GM23338 (cell line): ENCODE measurements around the gene IRF2. TPM values are rescaled to one million over a fixed set of nuclear protein-coding genes. Genes with fewer than 3 reads are reported as not detected.
A peak's percentile ranks its signal among the peaks of the same experiment; 100 is the strongest.

Experiments used
- ATAC-seq: fragments of 200-7000 bp; cut with Tn5 transposase; 3 replicates; pipeline ENCODE4 v1.9.1; 2020
- DNase-seq: peaks from one replicate; pipeline ENCODE4 v3.0.0-alpha.2; 2015; ENCODE audit warnings: low spot score
- H2AFZ ChIP-seq: fragments of 200-600 bp; sonication (generic); 2 replicates; pipeline ENCODE4 v1.8.0; 2016; ENCODE audit warnings: antibody characterized with exemption, mild to moderate bottlenecking, moderate library complexity
- H3F3A ChIP-seq: fragments of 200-600 bp; sonication (generic); replicated peaks from 2 replicates; pipeline ENCODE4 v1.8.0; 2017; ENCODE audit warnings: antibody characterized with exemption, mixed run types, low read depth
- H3K27ac ChIP-seq: fragments of 200-600 bp; sonication (generic); 2 replicates; pipeline ENCODE4 v1.6.1; 2016; ENCODE audit warnings: low read depth
- H3K27me3 ChIP-seq: fragments of 200-600 bp; sonication (generic); 2 replicates; pipeline ENCODE4 v1.8.0; 2016; ENCODE audit warnings: mild to moderate bottlenecking, mixed run types, moderate library complexity; ENCODE audit not compliant: insufficient read depth
- H3K36me3 ChIP-seq: fragments of 200-600 bp; sonication (generic); 2 replicates; pipeline ENCODE4 v1.8.0; 2016; ENCODE audit warnings: mild to moderate bottlenecking; ENCODE audit not compliant: insufficient read depth
- H3K4me1 ChIP-seq: fragments of 200-600 bp; sonication (generic); 2 replicates; pipeline ENCODE4 v1.8.0; 2016; ENCODE audit warnings: mild to moderate bottlenecking, moderate library complexity; ENCODE audit not compliant: insufficient read depth
- H3K4me2 ChIP-seq: fragments of 200-600 bp; sonication (generic); 2 replicates; pipeline ENCODE4 v1.7.1; 2017; ENCODE audit warnings: mixed run types
- H3K4me3 ChIP-seq: fragments of 200-600 bp; sonication (generic); 2 replicates; pipeline ENCODE4 v1.6.1; 2016; ENCODE audit warnings: mixed run types
- H3K79me2 ChIP-seq: fragments of 200-600 bp; sonication (generic); replicated peaks from 2 replicates; pipeline ENCODE4 v1.8.0; 2017; ENCODE audit warnings: mild to moderate bottlenecking; ENCODE audit not compliant: insufficient read depth
- H3K9me2 ChIP-seq: fragments of 200-600 bp; sonication (generic); 2 replicates; pipeline ENCODE4 v1.8.0; 2017; ENCODE audit not compliant: insufficient read depth
- H4K20me1 ChIP-seq: fragments of 200-600 bp; sonication (generic); replicated peaks from 2 replicates; pipeline ENCODE4 v1.8.0; 2017; ENCODE audit warnings: mild to moderate bottlenecking; ENCODE audit not compliant: insufficient read depth
- H3K27ac Mint-ChIP-seq: 2 replicates; pipeline ENCODE4 v1.8.0; 2020; ENCODE audit warnings: inconsistent platforms, mild to moderate bottlenecking, moderate library complexity, mixed read lengths
- H3K27me3 Mint-ChIP-seq: 3 replicates; pipeline ENCODE4 v1.8.0; 2022; ENCODE audit warnings: low read depth, mild to moderate bottlenecking, moderate library complexity, mixed read lengths, inconsistent platforms; ENCODE audit not compliant: insufficient read depth, poor library complexity
- H3K36me3 Mint-ChIP-seq: 3 replicates; pipeline ENCODE4 v1.8.0; 2021; ENCODE audit warnings: low read depth, mild to moderate bottlenecking, inconsistent platforms, moderate library complexity, mixed read lengths
- H3K4me1 Mint-ChIP-seq: 3 replicates; pipeline ENCODE4 v1.8.0; 2020; ENCODE audit warnings: mild to moderate bottlenecking, inconsistent platforms, mixed read lengths
- H3K4me3 Mint-ChIP-seq: 3 replicates; pipeline ENCODE4 v1.8.0; 2021; ENCODE audit warnings: moderate library complexity, mild to moderate bottlenecking, inconsistent platforms, mixed read lengths
- H3K9me3 Mint-ChIP-seq: 3 replicates; pipeline ENCODE4 v1.8.0; 2020; ENCODE audit warnings: moderate library complexity, mild to moderate bottlenecking, inconsistent platforms, mixed read lengths
- EZH2 ChIP-seq: fragments of 200-600 bp; sonication (generic); IDR thresholded peaks from one replicate; pipeline ENCODE4 v1.8.0; 2017; ENCODE audit warnings: antibody characterized with exemption, mild to moderate bottlenecking, low read depth; ENCODE audit not compliant: unreplicated experiment
- EZH2phosphoT487 ChIP-seq: fragments of 200-600 bp; sonication (generic); IDR thresholded peaks from one replicate; pipeline ENCODE4 v1.8.1; 2018; ENCODE audit warnings: antibody characterized with exemption; ENCODE audit not compliant: unreplicated experiment
- POLR2AphosphoS5 ChIP-seq: IDR thresholded peaks from 2 replicates; pipeline ENCODE4 v1.6.1; 2016; ENCODE audit warnings: antibody characterized with exemption, low read depth
- ZNF331 ChIP-seq: fragments of 250-450 bp; sonication (Bioruptor Pico); IDR thresholded peaks from 2 replicates; pipeline ENCODE4 v1.5.0; 2020; ENCODE audit warnings: low read depth, mild to moderate bottlenecking, moderate library complexity
- ZNF462 ChIP-seq: fragments of 250-450 bp; sonication (Bioruptor Pico); IDR thresholded peaks from 2 replicates; pipeline ENCODE4 v1.5.0; 2020; ENCODE audit warnings: mild to moderate bottlenecking, moderate library complexity
- polyA plus RNA-seq: library from polyadenylated mRNA; unstranded; fragments of >200 nt; fragmentation: Nextera tagmentation; extraction: Ambion mirVana; gene quantifications from 2 replicates; pipeline ENCODE4 v1.2.1, GENCODE V29; 2016
- total RNA-seq: library from RNA; depleted of rRNA; stranded (reverse); fragments of >200 nt; shearing (Covaris generic); gene quantifications from 2 replicates; pipeline ENCODE4 v1.2.3, GENCODE V29; 2014
- TF ChIP-seq, protein P1 (sequence below): IDR thresholded peaks from 2 replicates; pipeline ENCODE4 v1.6.1; 2016; ENCODE audit warnings: antibody characterized with exemption

Gene IRF2
- total and polyA plus RNA-seq, 2 experiments from 2014 or later: 14.7 to 15.0 TPM

GRCh38 chr4:184475498-184475897, 1.1 kb upstream of the IRF2 start:
- Histone ChIP-seq H3K4me1 (peaks cover 27% of the 10 kb centered on the region), H3K4me3 (peak overlapping the region; percentile 100), H3K27me3 (no peaks in the 10 kb centered on the region), H3K9me2 (no peaks in the 10 kb centered on the region), H3K36me3 (no peaks in the 10 kb centered on the region), H3K4me2 (peak overlapping the region; percentile 100), H4K20me1 (peaks cover 7% of the 10 kb centered on the region), H3K79me2 (peaks cover 39% of the 10 kb centered on the region), H3K27ac (peak overlapping the region; percentile 93), H2AFZ (peak overlapping the region; percentile 94), H3F3A (0 out of 2 replicates have a peak, but pooled peaks cover 12% of the 10 kb centered on the region)
- peak overlapping the region; percentile 56; the same call in 1 of the 2 replicates for H3K27ac Mint-ChIP-seq
- DNase-seq: no peak
- no peak for ATAC-seq
- peaks cover 4% of the 10 kb centered on the region; the same call in 2 of the 3 replicates for H3K36me3 Mint-ChIP-seq
- peaks cover 5% of the 10 kb centered on the region; the same call in 1 of the 3 replicates for H3K9me3 Mint-ChIP-seq
- H3K4me1 Mint-ChIP-seq: peaks cover 26% of the 10 kb centered on the region
- TF ChIP-seq EZH2: no peak
- TF ChIP-seq ZNF462 (CRISPR knock-in tag): no peak
- no peak for TF ChIP-seq POLR2AphosphoS5
- TF ChIP-seq ZNF331 (CRISPR knock-in tag): no peak
- TF ChIP-seq EZH2phosphoT487: no peak
- TF ChIP-seq, protein P1, sequence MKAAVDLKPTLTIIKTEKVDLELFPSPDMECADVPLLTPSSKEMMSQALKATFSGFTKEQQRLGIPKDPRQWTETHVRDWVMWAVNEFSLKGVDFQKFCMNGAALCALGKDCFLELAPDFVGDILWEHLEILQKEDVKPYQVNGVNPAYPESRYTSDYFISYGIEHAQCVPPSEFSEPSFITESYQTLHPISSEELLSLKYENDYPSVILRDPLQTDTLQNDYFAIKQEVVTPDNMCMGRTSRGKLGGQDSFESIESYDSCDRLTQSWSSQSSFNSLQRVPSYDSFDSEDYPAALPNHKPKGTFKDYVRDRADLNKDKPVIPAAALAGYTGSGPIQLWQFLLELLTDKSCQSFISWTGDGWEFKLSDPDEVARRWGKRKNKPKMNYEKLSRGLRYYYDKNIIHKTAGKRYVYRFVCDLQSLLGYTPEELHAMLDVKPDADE: no peak
- peaks cover 9% of the 10 kb centered on the region for H3K27me3 Mint-ChIP-seq
- peak overlapping the region; percentile 96 for H3K4me3 Mint-ChIP-seq
